GM18951 (cell line): Measurements from ENCODE around the gene RAP1A.
"Not testable (repeated sequence)": the region's sequence is repeated elsewhere in the genome, so short reads cannot be mapped to it uniquely, and the experiment has no call there.

ENCODE experiments used
- POLR2A ChIP-seq: IDR thresholded peaks from 4 replicates; pipeline ENCODE4 v1.6.1; 2011; ENCODE audit warnings: mild to moderate bottlenecking; ENCODE audit not compliant: insufficient read length, insufficient read depth; ENCODE audit errors: extremely low read depth
- in situ Hi-C: fragments of 300-500 bp; cut with MboI; formaldehyde crosslinking; loops from one replicate; pipeline ENCODE4 v1.12.0; 2022; ENCODE audit warnings: low sequenced_read_pairs, mixed read lengths, inconsistent platforms; ENCODE audit not compliant: unreplicated experiment

RAP1A gene

GRCh38 chr1:111625276-111625675, 5.7 kb downstream of the RAP1A start:
- no peak for TF ChIP-seq POLR2A
- in situ Hi-C loops: no loop called here

GRCh38 chr1:111628153-111628552, 8.6 kb downstream of the RAP1A start:
- in situ Hi-C loops: no loop called here
- TF ChIP-seq POLR2A: no peak

DNA sequence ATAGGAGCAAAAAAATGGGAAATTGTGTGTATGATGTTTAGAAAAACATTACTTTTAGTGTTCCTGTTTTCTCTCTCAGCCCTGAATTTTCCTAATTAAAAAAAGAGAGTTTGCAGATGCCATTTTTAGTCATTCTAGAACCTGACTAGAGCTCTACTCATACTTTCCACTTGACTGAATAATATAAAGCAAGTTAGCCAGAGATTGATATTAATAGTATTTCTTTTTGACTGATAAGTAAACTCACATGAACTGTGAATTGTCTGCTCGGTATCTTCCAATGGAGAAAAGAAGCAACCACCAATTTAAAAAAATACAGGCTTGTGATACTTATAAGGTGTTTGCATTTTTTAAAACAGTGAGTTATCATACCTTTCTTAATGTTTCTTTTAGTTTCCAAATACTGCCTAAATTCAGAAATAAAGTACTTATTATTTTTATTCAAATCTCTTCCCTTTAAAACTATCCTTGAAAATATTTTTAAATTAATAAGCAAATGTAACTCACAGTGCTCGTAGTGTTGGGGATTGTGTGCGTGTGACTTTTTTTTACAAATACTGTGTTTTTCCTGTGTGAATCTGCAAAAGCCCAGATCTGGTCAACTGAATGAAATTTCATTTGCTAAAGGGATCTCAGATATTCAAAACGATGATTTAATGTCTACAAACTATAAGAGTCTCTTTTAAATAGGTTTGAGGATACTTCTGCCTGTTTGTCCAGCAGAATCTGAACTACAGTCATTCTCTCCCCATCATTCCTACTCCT, 9.8 kb downstream of the RAP1A start:
- in situ Hi-C loops: no loop called here
- TF ChIP-seq POLR2A: no peak

DNA sequence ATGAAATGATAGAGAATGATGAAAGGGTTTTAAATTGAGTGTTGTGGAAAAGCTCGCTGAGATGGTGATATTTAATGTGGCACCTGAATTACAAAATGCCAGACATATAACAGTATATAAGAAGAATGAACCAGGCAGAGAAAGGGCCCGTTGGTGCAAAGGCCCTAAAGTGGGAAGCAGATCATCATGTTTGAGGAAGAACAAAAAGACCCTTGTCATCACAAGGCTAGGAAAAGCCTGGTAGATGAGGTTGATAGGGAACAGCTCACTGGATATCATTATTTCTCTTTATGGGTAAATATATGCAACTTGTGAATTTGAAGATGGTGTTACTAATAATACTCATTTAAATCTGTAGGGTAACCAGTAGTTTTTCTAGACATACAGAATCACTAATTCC, 11.0 kb downstream of the RAP1A start:
- TF ChIP-seq POLR2A: no peak
- in situ Hi-C loops: no loop called here

DNA sequence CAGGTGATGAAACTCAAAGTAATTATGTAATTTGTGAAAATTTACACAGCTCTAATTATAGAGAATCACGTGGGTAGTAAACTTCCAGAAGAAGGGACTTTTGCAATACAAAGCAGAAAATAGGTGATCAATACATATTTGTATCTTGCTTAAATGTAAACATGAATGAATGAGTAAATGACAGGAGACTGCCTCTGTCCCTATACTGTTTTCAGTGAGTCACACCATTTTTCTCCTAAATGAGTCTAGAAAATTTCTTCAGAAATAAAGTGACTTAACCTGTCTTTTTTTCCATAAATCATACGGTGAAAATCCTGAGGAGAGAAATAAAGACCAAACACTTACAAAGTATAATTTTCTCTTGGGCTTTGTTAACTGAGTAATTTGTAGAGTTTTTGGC, 11.9 kb downstream of the RAP1A start:
- in situ Hi-C loops: no loop called here
- no peak for TF ChIP-seq POLR2A

DNA sequence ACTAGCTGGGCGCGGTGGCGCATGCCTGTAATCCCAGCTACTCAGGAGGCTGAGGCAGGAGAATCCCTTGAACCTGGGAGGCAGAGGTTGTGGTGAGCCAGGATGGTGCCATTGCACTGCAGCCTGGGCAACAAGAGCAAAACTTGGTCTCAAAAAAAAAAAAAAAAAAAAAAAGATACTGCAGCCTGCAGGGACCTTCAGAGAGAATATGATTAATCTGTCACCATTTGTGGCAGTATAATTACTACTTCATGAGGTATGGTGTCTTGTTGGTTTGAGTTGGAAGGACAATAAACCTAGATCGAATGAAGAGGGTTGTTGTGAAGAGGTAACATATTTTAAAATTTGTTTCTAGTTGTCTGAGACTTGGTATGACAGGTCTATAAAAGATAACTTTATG, 13.2 kb downstream of the RAP1A start:
- in situ Hi-C loops: not testable (repeated sequence)

- in situ Hi-C loops: no loop called here
- TF ChIP-seq POLR2A: no peak
These were observed 14.2 kb downstream of the RAP1A start for GRCh38 chr1:111633736-111634247.

- in situ Hi-C loops: no loop called here
- TF ChIP-seq POLR2A: no peak
These were observed 15.9 kb downstream of the RAP1A start for GRCh38 chr1:111635324-111636009.

DNA sequence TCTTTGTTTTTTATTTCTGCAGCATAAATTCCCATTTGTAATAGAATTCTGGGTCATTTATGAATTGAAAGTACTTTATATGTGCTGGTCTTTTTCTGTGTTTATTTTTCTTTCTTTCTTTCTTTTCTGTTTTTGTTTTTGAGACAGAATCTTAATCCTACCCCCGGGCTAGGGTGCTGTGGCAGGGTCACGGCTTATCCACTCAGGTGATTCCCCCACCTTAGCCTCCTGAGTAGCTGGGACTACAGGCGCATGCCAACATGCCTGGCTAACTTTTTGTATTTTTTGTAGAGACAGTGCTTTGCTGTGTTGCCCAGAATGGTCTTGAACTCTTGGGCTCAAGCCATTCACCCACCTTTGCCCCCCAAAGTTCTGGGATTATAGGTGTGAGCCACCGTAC, 18.7 kb downstream of the RAP1A start:
- in situ Hi-C loops: no loop called here
- no peak for TF ChIP-seq POLR2A

DNA sequence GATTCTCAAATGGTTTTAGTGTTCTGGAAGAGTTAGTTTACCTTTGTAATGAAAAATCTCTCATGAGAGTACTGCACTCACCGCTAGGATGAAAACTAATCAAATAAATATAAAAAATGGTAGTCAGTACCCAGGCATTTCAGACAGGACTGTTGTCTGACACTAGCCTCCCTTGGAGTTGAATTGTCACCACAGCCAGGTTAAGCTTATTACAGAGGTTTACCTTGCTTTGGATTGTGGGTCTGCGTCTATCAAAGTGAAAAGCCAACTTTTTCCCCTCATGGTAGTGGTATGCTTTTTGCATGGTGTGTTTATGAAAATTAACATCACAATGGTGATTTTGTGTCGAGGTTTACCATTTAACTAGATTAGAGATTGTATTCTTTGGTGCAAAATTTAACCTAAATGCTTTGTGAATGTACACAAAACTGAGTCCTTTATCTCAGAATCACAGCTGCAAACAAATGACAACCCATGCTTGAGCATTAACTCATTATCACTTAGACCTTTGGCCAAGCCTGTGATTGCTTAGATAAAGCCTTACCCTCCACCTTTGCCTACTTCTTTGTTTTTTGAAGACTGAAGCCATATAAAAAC, 20.1 kb downstream of the RAP1A start:
- in situ Hi-C loops: no loop called here
- no peak for TF ChIP-seq POLR2A

DNA sequence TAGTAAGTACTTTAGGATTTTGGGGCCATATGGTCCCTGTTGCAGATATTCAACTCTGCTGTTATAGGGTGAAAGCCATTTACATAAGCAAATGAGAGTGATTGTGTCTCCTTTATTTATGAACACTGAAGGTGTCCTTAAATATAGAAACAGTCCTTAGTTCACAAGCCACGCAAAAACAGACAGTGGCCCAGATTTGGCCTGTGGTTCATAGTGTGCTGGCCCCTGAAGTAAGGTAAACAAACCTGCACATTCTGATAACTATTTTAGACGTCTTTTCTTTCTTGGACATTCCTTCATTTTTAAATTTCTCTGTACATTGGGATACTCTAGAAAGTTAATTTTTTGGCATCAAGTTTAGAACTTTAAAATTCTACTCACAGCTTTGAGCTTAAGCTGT, 23.5 kb downstream of the RAP1A start:
- TF ChIP-seq POLR2A: no peak
- in situ Hi-C loops: no loop called here

GRCh38 chr1:111643696-111644095, 24.1 kb downstream of the RAP1A start:
- in situ Hi-C loops: no loop called here

DNA sequence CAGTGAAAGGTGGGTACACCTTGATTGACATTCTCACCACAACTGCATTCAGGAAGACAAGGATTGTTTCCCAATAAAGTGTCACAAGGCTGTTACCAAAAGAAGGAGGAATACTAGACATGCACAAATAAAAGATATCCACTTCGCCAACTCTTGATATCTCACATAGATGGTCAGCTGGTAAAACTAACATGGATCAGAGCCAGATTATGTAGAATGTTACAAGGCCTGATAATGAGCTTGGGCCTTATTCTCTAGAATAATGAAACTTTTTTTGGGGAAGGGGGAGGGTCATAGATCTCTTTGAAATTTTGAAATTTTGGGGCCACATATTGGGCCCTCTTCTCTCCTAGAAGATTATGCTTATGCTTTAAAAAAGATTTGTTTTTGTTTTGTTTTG, 24.9 kb downstream of the RAP1A start:
- TF ChIP-seq POLR2A: no peak
- in situ Hi-C loops: no loop called here

More at GRCh38 chr1:111643696-111644095, 24.1 kb downstream of the RAP1A start:
- TF ChIP-seq POLR2A: no peak

GRCh38 chr1:111647736-111648135, 28.1 kb downstream of the RAP1A start:
- in situ Hi-C loops: no loop called here
- TF ChIP-seq POLR2A: no peak
